Ishikawa (cell line): ENCODE results near the gene MARS1.

Experiments used
- CEBPB ChIP-seq: IDR thresholded peaks from 2 replicates; pipeline ENCODE4 v1.6.1; 2012
- CREB1 ChIP-seq: IDR thresholded peaks from 2 replicates; pipeline ENCODE4 v1.6.1; 2012; ENCODE audit warnings: low read depth
- EGR1 ChIP-seq: IDR thresholded peaks from 2 replicates; pipeline ENCODE4 v1.6.1; 2012
- EP300 ChIP-seq: IDR thresholded peaks from 2 replicates; pipeline ENCODE4 v1.6.1; 2012; ENCODE audit warnings: borderline replicate concordance
- FOXM1 ChIP-seq: IDR thresholded peaks from 2 replicates; pipeline ENCODE4 v1.6.1; 2012; ENCODE audit warnings: low read depth, borderline replicate concordance
- NFIC ChIP-seq: IDR thresholded peaks from 2 replicates; pipeline ENCODE4 v1.6.1; 2012
- RAD21 ChIP-seq: IDR thresholded peaks from 2 replicates; pipeline ENCODE4 v1.6.1; 2012; ENCODE audit warnings: low read depth
- TAF1 ChIP-seq: IDR thresholded peaks from 2 replicates; pipeline ENCODE4 v1.6.1; 2012; ENCODE audit warnings: low read depth, mild to moderate bottlenecking
- TCF12 ChIP-seq: IDR thresholded peaks from 2 replicates; pipeline ENCODE4 v1.6.1; 2012; ENCODE audit warnings: low read depth
- TEAD4 ChIP-seq: IDR thresholded peaks from 2 replicates; pipeline ENCODE4 v1.6.1; 2012
- YY1 ChIP-seq: IDR thresholded peaks from 2 replicates; pipeline ENCODE4 v1.6.1; 2012; ENCODE audit warnings: low read depth
- ZBTB7A ChIP-seq: IDR thresholded peaks from 2 replicates; pipeline ENCODE4 v1.6.1; 2012; ENCODE audit warnings: low read depth
- TF ChIP-seq, protein P1 (sequence below): IDR thresholded peaks from 2 replicates; pipeline ENCODE4 v1.6.1; 2012; ENCODE audit warnings: low read depth, mild to moderate bottlenecking
- TF ChIP-seq, protein P2 (sequence below): IDR thresholded peaks from 2 replicates; pipeline ENCODE4 v1.6.1; 2012
- TF ChIP-seq, protein P3 (sequence below): IDR thresholded peaks from 2 replicates; pipeline ENCODE4 v1.6.1; 2012

The MARS1 gene

DNA sequence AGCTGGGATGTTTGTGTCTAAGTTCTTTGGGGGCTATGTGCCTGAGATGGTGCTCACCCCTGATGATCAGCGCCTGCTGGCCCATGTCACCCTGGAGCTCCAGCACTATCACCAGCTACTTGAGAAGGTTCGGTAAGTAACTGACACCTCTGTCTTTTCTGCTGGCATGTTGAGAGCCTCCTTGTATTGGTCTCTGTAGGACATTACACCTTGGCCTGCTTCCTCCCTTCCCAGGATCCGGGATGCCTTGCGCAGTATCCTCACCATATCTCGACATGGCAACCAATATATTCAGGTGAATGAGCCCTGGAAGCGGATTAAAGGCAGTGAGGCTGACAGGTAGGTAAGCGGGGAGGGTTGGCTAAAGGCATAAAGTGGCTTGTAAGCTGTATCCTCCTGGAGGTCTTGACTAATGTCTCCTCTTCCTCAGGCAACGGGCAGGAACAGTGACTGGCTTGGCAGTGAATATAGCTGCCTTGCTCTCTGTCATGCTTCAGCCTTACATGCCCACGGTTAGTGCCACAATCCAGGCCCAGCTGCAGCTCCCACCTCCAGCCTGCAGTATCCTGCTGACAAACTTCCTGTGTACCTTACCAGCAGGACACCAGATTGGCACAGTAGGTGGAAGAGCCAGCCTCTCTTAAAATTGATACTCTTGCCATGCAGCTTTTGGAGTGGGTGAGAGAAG is 27.0 kb downstream of the MARS1 start:
- TF ChIP-seq TAF1 (no peak), CREB1 (no peak), NFIC (no peak), TEAD4 (no peak), ZBTB7A (no peak), EP300 (no peak; the same call in 1 of the 2 replicates), RAD21 (no peak), CEBPB (no peak), YY1 (no peak), TCF12 (no peak), EGR1 (no peak), FOXM1 (no peak)
- TF ChIP-seq, protein P1, sequence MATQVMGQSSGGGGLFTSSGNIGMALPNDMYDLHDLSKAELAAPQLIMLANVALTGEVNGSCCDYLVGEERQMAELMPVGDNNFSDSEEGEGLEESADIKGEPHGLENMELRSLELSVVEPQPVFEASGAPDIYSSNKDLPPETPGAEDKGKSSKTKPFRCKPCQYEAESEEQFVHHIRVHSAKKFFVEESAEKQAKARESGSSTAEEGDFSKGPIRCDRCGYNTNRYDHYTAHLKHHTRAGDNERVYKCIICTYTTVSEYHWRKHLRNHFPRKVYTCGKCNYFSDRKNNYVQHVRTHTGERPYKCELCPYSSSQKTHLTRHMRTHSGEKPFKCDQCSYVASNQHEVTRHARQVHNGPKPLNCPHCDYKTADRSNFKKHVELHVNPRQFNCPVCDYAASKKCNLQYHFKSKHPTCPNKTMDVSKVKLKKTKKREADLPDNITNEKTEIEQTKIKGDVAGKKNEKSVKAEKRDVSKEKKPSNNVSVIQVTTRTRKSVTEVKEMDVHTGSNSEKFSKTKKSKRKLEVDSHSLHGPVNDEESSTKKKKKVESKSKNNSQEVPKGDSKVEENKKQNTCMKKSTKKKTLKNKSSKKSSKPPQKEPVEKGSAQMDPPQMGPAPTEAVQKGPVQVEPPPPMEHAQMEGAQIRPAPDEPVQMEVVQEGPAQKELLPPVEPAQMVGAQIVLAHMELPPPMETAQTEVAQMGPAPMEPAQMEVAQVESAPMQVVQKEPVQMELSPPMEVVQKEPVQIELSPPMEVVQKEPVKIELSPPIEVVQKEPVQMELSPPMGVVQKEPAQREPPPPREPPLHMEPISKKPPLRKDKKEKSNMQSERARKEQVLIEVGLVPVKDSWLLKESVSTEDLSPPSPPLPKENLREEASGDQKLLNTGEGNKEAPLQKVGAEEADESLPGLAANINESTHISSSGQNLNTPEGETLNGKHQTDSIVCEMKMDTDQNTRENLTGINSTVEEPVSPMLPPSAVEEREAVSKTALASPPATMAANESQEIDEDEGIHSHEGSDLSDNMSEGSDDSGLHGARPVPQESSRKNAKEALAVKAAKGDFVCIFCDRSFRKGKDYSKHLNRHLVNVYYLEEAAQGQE = no peak
- TF ChIP-seq, protein P2, sequence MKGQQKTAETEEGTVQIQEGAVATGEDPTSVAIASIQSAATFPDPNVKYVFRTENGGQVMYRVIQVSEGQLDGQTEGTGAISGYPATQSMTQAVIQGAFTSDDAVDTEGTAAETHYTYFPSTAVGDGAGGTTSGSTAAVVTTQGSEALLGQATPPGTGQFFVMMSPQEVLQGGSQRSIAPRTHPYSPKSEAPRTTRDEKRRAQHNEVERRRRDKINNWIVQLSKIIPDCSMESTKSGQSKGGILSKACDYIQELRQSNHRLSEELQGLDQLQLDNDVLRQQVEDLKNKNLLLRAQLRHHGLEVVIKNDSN = no peak
- TF ChIP-seq, protein P3, sequence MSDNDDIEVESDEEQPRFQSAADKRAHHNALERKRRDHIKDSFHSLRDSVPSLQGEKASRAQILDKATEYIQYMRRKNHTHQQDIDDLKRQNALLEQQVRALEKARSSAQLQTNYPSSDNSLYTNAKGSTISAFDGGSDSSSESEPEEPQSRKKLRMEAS = no peak

DNA sequence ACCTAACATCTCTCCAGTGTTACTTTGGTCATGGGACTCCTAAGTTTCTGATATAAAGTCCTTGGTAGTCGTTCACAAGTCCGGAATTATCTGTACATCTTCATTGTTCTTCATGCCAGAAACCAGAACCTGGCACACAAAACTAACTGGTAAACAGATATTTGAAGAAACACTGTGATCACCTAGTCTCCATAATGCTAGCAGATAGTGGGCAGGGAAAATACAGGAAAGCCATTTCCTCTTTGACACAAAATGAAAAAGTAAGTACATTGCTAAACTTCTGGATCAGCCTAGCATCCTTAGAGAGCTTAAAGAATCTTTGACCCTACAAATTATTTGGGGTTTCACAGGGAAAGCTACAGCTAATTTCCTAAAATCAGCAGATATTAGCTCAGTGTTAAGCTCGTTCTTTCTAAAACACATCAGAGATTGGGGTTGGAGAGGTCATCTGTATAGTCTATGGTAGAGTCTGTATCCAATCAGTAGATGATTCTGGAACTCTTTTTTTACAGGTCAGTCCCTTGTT is 27.6 kb downstream of the MARS1 start:
- TF ChIP-seq YY1 (no peak), CEBPB (no peak), NFIC (no peak), RAD21 (no peak), EGR1 (no peak), TAF1 (no peak), FOXM1 (no peak), CREB1 (no peak), EP300 (no peak; the same call in 1 of the 2 replicates), TEAD4 (no peak), TCF12 (no peak), ZBTB7A (no peak)
- TF ChIP-seq, protein P1 = no peak
- TF ChIP-seq, protein P3 = no peak
- TF ChIP-seq, protein P2 = no peak

DNA sequence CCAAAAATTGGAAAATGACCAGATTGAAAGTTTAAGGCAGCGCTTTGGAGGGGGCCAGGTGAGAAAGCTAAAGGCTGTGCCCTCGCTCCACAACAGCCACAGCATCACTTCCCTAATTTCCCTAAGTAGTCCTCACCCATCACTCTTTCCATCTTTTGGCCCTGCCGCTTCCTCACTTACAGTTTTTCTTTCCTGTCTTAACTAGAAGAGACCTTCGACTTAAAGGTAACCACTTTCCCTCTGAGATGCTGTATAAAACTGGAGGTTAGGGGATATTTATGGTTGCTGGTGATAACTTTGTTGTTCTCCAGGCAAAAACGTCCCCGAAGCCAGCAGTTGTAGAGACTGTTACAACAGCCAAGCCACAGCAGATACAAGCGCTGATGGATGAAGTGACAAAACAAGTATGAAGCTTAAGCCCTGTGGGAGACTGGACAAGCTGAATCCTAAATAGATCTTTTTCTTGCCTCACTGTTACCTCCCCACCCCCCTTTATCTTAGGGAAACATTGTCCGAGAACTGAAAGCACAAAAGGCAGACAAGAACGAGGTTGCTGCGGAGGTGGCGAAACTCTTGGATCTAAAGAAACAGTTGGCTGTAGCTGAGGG is 28.2 kb downstream of the MARS1 start:
- TF ChIP-seq YY1 = no peak
- no peak for TF ChIP-seq RAD21
- TF ChIP-seq ZBTB7A = no peak
- no peak for TF ChIP-seq TEAD4
- no peak for TF ChIP-seq EGR1
- no peak for TF ChIP-seq TAF1
- TF ChIP-seq EP300 = no peak
- TF ChIP-seq CREB1 = no peak
- TF ChIP-seq, protein P1 = no peak
- TF ChIP-seq, protein P3 = no peak
- no peak for TF ChIP-seq FOXM1
- no peak for TF ChIP-seq TCF12
- TF ChIP-seq CEBPB = no peak
- TF ChIP-seq, protein P2 = no peak
- TF ChIP-seq NFIC = no peak
